K562 (cell line): Measurements from ENCODE around the gene EFEMP2. TPM values are rescaled to one million over a fixed set of nuclear protein-coding genes. Genes with fewer than 3 reads are reported as not detected.

Source experiments
- ATAC-seq: fragments of 200-7000 bp; cut with Tn5 transposase; 3 replicates; pipeline ENCODE4 v1.9.1; 2020; ENCODE audit warnings: moderate library complexity
- BruUV-seq: library from RNA; stranded (reverse); fragments of 400-500 nt; replicated peaks from 2 replicates; lab custom pipeline; 2021; lab: Mats Ljungman, UMichigan
- CTCF ChIA-PET: fragments of 300-600 bp; formaldehyde crosslinking; extraction: SDS; loops from one replicate; lab custom pipeline; 2021; ENCODE audit warnings: low intra/inter-chr PET ratio; lab: Yijun Ruan, JAX
- POLR2A ChIA-PET: fragments of 300-600, 350-650 bp; sonication (Branson Sonifier 250); formaldehyde crosslinking; extraction: SDS; loops from one replicate; lab custom pipeline; 2021; ENCODE audit warnings: antibody characterized with exemption, inconsistent platforms; lab: Yijun Ruan, JAX
- DNase-seq, 4 experiments: peaks; one replicate each; pipeline versions ENCODE4 v3.0.0 to v3.0.0-alpha.2; 2011 to 2018; ENCODE audit warnings: low spot score in 3 of 4, mixed read lengths in 3 of 4; ENCODE audit errors: extremely low read depth in 1 of 4
- FAIRE-seq: peaks from 2 replicates; lab custom pipeline; 2011; peaks lifted over from hg19 to GRCh38; lab: Jason Lieb, UNC
- H2AFZ ChIP-seq: 2 replicates; pipeline ENCODE4 v1.6.0; 2011; ENCODE audit warnings: low read depth, low read length, control low read depth, inconsistent platforms
- H3K27ac ChIP-seq: fragments of 200-600 bp; 3 replicates; pipeline ENCODE4 v1.8.0; 2011; ENCODE audit warnings: low read depth, mild to moderate bottlenecking, control low read depth, inconsistent platforms, low read length, moderate library complexity, mixed read lengths; ENCODE audit errors: extremely low read depth
- H3K27me3 ChIP-seq, 2 experiments: fragments of 300-600 bp in 1 of 2; 2 replicates in 1 of 2; 3 replicates in 1 of 2; pipeline versions ENCODE4 v1.6.0 to v1.8.0; 2011; ENCODE audit warnings: inconsistent platforms in 2 of 2, low read length in 2 of 2, mild to moderate bottlenecking in 1 of 2, mixed read lengths in 1 of 2, moderate library complexity in 1 of 2; ENCODE audit not compliant: control insufficient read depth in 2 of 2, insufficient read depth in 2 of 2
- H3K36me3 ChIP-seq: fragments of 300-600 bp; 3 replicates; pipeline ENCODE4 v1.8.0; 2011; ENCODE audit warnings: mild to moderate bottlenecking, low read length, inconsistent platforms; ENCODE audit not compliant: control insufficient read depth, insufficient read depth
- H3K4me1 ChIP-seq, 2 experiments: fragments of 200-600 bp in 1 of 2; replicated peaks in 1 of 2; 2 replicates in 1 of 2; 3 replicates in 1 of 2; pipeline versions ENCODE4 v1.5.1 to v1.8.0; 2011; ENCODE audit warnings: inconsistent platforms in 2 of 2, low read length in 2 of 2, mild to moderate bottlenecking in 1 of 2, mixed read lengths in 1 of 2, moderate library complexity in 1 of 2; ENCODE audit not compliant: control insufficient read depth in 2 of 2, insufficient read depth in 2 of 2
- H3K4me2 ChIP-seq: 2 replicates; pipeline ENCODE4 v1.6.1; 2011; ENCODE audit warnings: low read length, control low read depth, inconsistent platforms, mixed read lengths; ENCODE audit not compliant: insufficient read depth
- H3K4me3 ChIP-seq: fragments of 200-600 bp; sonication (generic), shearing (Covaris generic); 2 replicates; pipeline ENCODE4 v1.5.1; 2016; ENCODE audit warnings: control low read depth, inconsistent platforms
- H3K79me2 ChIP-seq: fragments of 200-600 bp; 3 replicates; pipeline ENCODE4 v1.8.0; 2011; ENCODE audit warnings: low read length, inconsistent platforms; ENCODE audit not compliant: control insufficient read depth, insufficient read depth
- H3K9ac ChIP-seq, 2 experiments: 2 replicates each; pipeline versions ENCODE4 v1.6.0 to v1.6.1; 2011; ENCODE audit warnings: low read depth in 2 of 2, low read length in 2 of 2, control low read depth in 1 of 2, inconsistent platforms in 1 of 2, mild to moderate bottlenecking in 1 of 2, mixed read lengths in 1 of 2; ENCODE audit not compliant: insufficient read depth in 1 of 2
- H3K9me1 ChIP-seq: one replicate; pipeline ENCODE4 v1.6.0; 2011; ENCODE audit warnings: inconsistent platforms, mild to moderate bottlenecking, low read length, moderate library complexity; ENCODE audit not compliant: control insufficient read depth, insufficient read depth
- H3K9me3 ChIP-seq: replicated peaks from 2 replicates; pipeline ENCODE4 v1.5.1; 2011; ENCODE audit warnings: low read depth, low read length, inconsistent platforms; ENCODE audit not compliant: control insufficient read depth, insufficient read depth
- H4K20me1 ChIP-seq: replicated peaks from 2 replicates; pipeline ENCODE4 v1.6.1; 2011; ENCODE audit warnings: low read length, inconsistent platforms, mixed read lengths; ENCODE audit not compliant: control insufficient read depth, insufficient read depth
- HEY1 ChIP-seq: fragments of 250-450 bp; sonication (Bioruptor Pico); IDR thresholded peaks from 2 replicates; pipeline ENCODE4 v1.5.0; 2020; ENCODE audit warnings: mild to moderate bottlenecking, moderate library complexity, borderline replicate concordance
- MGA ChIP-seq: fragments of 450-650 bp; IDR thresholded peaks from 2 replicates; pipeline ENCODE4 v1.6.1; 2016; ENCODE audit warnings: mild to moderate bottlenecking, moderate library complexity
- NFRKB ChIP-seq: fragments of 450-650 bp; IDR thresholded peaks from 2 replicates; pipeline ENCODE4 v1.6.1; 2016; ENCODE audit warnings: low read depth
- NR2C2 ChIP-seq, 2 experiments: fragments of 200-800 bp in 1 of 2; sonication (Bioruptor generic) in 1 of 2; sonication (generic) in 1 of 2; formaldehyde crosslinking in 1 of 2; IDR thresholded peaks; 2 replicates each; pipeline versions ENCODE4 v1.6.1 to v1.8.0; 2016 to 2022; ENCODE audit warnings: mild to moderate bottlenecking in 1 of 2, missing compliant biosample characterization in 1 of 2, missing genetic modification characterization in 1 of 2, missing genetic modification reagents in 1 of 2
- PCBP1 ChIP-seq: fragments of 200-400 bp; formaldehyde crosslinking; IDR thresholded peaks from 2 replicates; pipeline ENCODE4 v1.6.1; 2018; ENCODE audit warnings: mild to moderate bottlenecking, low read depth, low read length; ENCODE audit not compliant: poor library complexity, severe bottlenecking
- POLR3G ChIP-seq: IDR thresholded peaks from 2 replicates; pipeline ENCODE4 v1.6.1; 2011; ENCODE audit not compliant: insufficient read length, insufficient replicate concordance; ENCODE audit errors: extremely low read depth
- RBM25 ChIP-seq: fragments of 200-400 bp; formaldehyde crosslinking; IDR thresholded peaks from 2 replicates; pipeline ENCODE4 v1.6.1; 2018; ENCODE audit warnings: low read length, low read depth, moderate library complexity; ENCODE audit not compliant: severe bottlenecking
- WGBS: fragments of 100-300 bp; shearing (Covaris generic); methylation state at CpG from one replicate; pipeline ENCODE4 v1.1.6; 2016; ENCODE audit warnings: low coverage, mixed read lengths; ENCODE audit not compliant: insufficient coverage; ENCODE audit errors: missing lambda C conversion rate; 5-methylcytosine and 5-hydroxymethylcytosine counted together
- in situ Hi-C: fragments of 300-500 bp; cut with MboI; formaldehyde crosslinking; loops from 4 replicates; pipeline ENCODE4 v1.15.0; 2018; ENCODE audit warnings: inconsistent platforms, mixed read lengths
- intact Hi-C: fragments of 100-400 bp; cut with micrococcal nuclease; formaldehyde crosslinking; loops from 2 replicates; pipeline ENCODE4 v1.14.2; 2022
- polyA plus RNA-seq, 8 experiments: library from polyadenylated mRNA; depleted of rRNA in 4 of 8; stranded (reverse) in 5 of 8; unstranded in 3 of 8; fragments of >200 nt; fragmentation: Nextera tagmentation in 2 of 8; fragmentation: Illumina TruSeq in 1 of 8; extraction: Ambion mirVana in 2 of 8; extraction: Trizol in 1 of 8; gene quantifications; 2 replicates each; pipeline versions ENCODE4 v1.2.1 to v1.2.3, GENCODE V29; 2011 to 2014; ENCODE audit warnings: inconsistent platforms in 1 of 8, missing spikeins in 1 of 8
- total RNA-seq, 7 experiments: library from RNA; depleted of rRNA in 6 of 7; stranded (reverse); fragments of >200 nt in 6 of 7; fragmentation: Illumina TruSeq in 2 of 7; extraction: Trizol in 2 of 7; gene quantifications; 2 replicates each; pipeline versions ENCODE4 v1.2.1 to v1.2.3, GENCODE V29; 2011 to 2021; ENCODE audit warnings: low replicate concordance in 1 of 7

EFEMP2 gene
- total and polyA plus RNA-seq, 9 of the 15 experiments (the other 6 are each of a cell fraction or from before 2014, with no cell fraction given), result 0.07 to 2.9 (median 0.69) TPM; not detected in 1

GRCh38 chr11:65918211-65919140 lies 45.9 kb upstream of the EFEMP2 start, which contains the start of gene C11orf68:
Gene C11orf68, minus strand, starts transcription at chr11:65919062. Its CDS starts 31 bp downstream, at chr11:65919031.
- peak; percentile 71 for FAIRE-seq
- peak within 1 kb of the TSS; percentile 95 for H3K27ac ChIP-seq
- H3K4me1 ChIP-seq, result peaks cover 25 to 59% of the 10 kb centered on the region in 2 experiments
- peaks cover 31% of the 10 kb centered on the region for H3K79me2 ChIP-seq
- peak in 1 of 4 experiments; percentile 68 for DNase-seq
- no peaks in the 10 kb centered on the region for H3K9me1 ChIP-seq
- no TSS peak for BruUV-seq
- H3K27me3 ChIP-seq, result no peaks in the 10 kb centered on the region
- H2AFZ ChIP-seq, result peak within 1 kb of the TSS; percentile 90
- H3K36me3 ChIP-seq, result peaks cover 31% of the 10 kb centered on the region; the same call in 1 of the 3 replicates
- intact Hi-C loops (loop anchor here (1.0 kb wide), 1 partner anchor 43 kb away; the partner anchor contains the start of gene SART1), in situ Hi-C loops (no loop called here)
- POLR2A ChIA-PET, result interaction anchor here (0.7 to 2.1 kb wide), 11 partner anchors 9 to 247 kb away, joined by 3 to 12 read pairs (median 5); partner anchors contain the start of genes CCDC85B and FOSL1
- H4K20me1 ChIP-seq, result no peaks in the 10 kb centered on the region
- H3K4me2 ChIP-seq, result peak within 1 kb of the TSS; percentile 94
- peak within 1 kb of the TSS; percentile 98 for H3K4me3 ChIP-seq
- peak; percentile 69 for ATAC-seq
- CTCF ChIA-PET, result interaction anchor here (0.7 to 1.5 kb wide), 2 partner anchors 30 to 103 kb away, joined by 3 to 7 read pairs; partner anchors contain the start of gene FIBP
- H3K9me3 ChIP-seq, result no peaks in the 10 kb centered on the region
- peak within 1 kb of the TSS; percentile 96 to 99 for H3K9ac ChIP-seq
- WGBS, result 5% methylated on average over 22 of the region's 77 CpGs
- no peak for TF ChIP-seq POLR3G
- peak; percentile 28 for TF ChIP-seq PCBP1
- TF ChIP-seq HEY1 (CRISPR knock-in tag), result no peak
- TF ChIP-seq RBM25, result peak; percentile 94
- peak; percentile 10; the same call in 1 of the 2 replicates for TF ChIP-seq MGA
- no peak for TF ChIP-seq NR2C2 (CRISPR knock-in tag; IDR thresholded peaks at IDR 0.05)
- TF ChIP-seq NR2C2 (tag; IDR thresholded peaks at IDR 0.05), result 0 out of 2 replicates have a peak, but pooled peaks have one; percentile 61
- peak; percentile 45 for TF ChIP-seq NFRKB
